GM12864 (cell line): ENCODE data around the gene SNX1.

Experiments
- DNase-seq: peaks from one replicate; pipeline ENCODE4 v3.0.0-alpha.2; 2011; ENCODE audit warnings: low read depth
- H3K4me3 ChIP-seq: 2 replicates; pipeline ENCODE4 v1.5.1; 2011; ENCODE audit warnings: mild to moderate bottlenecking, low read depth, low read length, control low read depth
- TF ChIP-seq, protein P1 (sequence below): IDR thresholded peaks from 2 replicates; pipeline ENCODE4 v1.5.1; 2011; ENCODE audit warnings: low read depth, mild to moderate bottlenecking, moderate library complexity, low read length, control low read depth, inconsistent platforms; ENCODE audit errors: missing control alignments

The SNX1 gene

DNA sequence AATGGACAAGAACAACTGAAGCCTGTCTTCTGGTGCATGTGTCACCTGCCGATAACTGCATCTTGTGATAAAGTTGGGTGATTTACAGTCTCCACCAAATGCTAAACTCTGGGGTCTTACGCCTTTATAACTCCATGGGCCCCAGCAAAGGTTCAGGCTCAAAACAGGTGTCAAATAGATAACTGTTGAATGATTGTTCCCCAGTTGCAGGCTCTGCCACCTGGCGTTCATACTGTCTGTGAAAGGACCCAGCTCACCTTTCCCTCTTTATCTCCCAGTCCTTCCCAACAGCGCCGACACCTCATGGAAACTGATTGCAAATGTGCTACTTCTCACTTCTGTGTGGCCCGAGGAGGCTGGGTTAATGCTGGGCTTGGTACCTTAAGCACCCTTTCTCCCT lies 47.5 kb downstream of the SNX1 start:
- H3K4me3 ChIP-seq, result no peak overlapping the region
- DNase-seq, result no peak
- TF ChIP-seq, protein P1, sequence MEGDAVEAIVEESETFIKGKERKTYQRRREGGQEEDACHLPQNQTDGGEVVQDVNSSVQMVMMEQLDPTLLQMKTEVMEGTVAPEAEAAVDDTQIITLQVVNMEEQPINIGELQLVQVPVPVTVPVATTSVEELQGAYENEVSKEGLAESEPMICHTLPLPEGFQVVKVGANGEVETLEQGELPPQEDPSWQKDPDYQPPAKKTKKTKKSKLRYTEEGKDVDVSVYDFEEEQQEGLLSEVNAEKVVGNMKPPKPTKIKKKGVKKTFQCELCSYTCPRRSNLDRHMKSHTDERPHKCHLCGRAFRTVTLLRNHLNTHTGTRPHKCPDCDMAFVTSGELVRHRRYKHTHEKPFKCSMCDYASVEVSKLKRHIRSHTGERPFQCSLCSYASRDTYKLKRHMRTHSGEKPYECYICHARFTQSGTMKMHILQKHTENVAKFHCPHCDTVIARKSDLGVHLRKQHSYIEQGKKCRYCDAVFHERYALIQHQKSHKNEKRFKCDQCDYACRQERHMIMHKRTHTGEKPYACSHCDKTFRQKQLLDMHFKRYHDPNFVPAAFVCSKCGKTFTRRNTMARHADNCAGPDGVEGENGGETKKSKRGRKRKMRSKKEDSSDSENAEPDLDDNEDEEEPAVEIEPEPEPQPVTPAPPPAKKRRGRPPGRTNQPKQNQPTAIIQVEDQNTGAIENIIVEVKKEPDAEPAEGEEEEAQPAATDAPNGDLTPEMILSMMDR, result no peak

DNA sequence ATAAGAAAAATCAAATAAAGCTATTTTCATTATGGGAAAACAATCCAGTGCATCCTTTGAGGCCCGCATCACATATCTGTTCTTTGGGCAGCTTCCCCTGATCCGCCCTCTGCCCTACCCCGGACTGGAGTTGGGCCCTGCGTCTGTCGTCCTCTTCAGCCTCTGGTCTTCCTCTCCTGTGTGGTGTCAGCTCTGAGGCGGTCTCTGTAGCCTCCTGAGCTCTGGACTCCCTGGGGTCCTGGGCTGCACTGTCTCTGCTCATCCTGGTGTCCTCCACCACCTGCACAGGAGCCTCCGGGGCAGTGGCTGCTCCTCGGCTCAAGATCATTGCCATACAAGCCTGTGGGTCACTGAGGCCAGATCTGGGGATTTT lies 48.4 kb downstream of the SNX1 start:
- TF ChIP-seq, protein P1, result no peak
- DNase-seq, result no peak
- peak overlapping the region; percentile 14; the same call in 1 of the 2 replicates for H3K4me3 ChIP-seq

DNA sequence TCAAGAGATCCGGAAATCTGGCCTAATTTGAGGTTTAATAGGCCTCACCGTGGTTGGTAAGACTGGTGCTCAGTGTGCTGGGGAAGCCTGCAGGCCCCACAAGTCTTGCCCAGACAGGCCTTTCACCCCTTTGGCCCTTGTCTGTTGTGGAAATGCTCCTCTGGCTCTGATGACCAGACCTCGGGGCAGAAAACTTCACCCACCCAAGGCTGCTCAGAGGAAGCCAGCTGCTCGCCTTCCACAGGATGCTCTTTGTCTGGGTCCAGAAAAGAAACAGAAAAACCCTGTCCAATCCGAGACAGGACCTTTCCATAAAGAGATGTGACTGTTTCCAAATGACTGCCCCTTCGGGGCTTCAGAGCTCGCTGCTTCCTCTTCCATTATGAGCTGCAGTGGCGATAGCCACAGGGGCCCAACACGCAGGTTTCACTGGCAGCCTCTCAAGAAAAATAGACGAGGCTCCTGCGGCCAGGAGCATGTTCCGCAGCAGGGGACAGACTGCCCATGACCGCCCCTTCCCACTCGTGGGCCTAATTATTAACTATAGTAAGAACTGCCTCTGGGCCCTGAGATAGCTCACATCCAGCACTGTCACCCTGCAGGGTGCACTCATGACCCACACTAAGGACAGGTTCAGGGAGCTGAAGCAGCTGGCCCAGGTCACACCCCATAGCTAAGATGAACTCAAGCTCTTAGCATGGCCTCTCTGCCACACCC lies 48.9 kb downstream of the SNX1 start:
- H3K4me3 ChIP-seq, result no peak overlapping the region; the same call in 1 of the 2 replicates
- TF ChIP-seq, protein P1, result no peak
- peak; percentile 59 for DNase-seq

DNA sequence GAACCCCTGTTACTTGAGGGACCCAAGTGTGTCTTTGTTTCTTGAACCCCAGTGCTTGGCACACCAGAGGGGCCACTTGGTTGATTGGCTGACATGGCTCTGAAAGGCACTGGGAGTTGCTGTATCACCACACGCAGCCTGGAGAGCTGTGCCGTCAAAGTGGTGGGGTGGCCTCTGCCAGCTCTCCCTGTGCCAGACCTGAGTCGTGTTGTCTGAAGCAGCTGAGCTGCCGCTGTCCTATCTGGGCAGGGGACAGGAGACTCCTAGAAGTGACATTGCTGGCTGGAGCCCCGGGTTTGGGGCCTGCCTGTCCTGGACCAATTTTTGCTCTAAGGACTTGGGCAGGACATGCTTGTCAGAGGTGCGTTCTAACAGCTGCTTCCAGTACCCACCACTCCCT lies 50.3 kb downstream of the SNX1 start:
- no peak for DNase-seq
- H3K4me3 ChIP-seq, result no peak overlapping the region
- TF ChIP-seq, protein P1, result no peak

DNA sequence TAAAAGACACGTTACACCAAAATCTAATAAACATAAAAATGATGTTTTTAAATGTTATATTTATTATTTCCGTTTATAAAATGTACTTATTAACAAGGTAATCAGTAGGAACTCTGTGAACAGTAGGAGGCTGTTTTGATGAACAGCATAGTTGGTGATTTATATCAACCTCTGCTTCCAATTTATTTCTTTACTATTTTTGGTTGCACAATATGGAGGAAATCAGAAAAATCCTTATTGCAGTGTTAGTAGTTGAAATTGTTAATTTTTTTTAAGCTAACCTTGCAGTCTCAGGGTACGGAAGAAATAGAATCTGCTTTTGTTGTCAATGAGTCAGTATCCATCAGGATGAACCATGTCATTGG lies 50.7 kb downstream of the SNX1 start:
- DNase-seq, result no peak
- no peak overlapping the region for H3K4me3 ChIP-seq
- TF ChIP-seq, protein P1, result no peak

DNA sequence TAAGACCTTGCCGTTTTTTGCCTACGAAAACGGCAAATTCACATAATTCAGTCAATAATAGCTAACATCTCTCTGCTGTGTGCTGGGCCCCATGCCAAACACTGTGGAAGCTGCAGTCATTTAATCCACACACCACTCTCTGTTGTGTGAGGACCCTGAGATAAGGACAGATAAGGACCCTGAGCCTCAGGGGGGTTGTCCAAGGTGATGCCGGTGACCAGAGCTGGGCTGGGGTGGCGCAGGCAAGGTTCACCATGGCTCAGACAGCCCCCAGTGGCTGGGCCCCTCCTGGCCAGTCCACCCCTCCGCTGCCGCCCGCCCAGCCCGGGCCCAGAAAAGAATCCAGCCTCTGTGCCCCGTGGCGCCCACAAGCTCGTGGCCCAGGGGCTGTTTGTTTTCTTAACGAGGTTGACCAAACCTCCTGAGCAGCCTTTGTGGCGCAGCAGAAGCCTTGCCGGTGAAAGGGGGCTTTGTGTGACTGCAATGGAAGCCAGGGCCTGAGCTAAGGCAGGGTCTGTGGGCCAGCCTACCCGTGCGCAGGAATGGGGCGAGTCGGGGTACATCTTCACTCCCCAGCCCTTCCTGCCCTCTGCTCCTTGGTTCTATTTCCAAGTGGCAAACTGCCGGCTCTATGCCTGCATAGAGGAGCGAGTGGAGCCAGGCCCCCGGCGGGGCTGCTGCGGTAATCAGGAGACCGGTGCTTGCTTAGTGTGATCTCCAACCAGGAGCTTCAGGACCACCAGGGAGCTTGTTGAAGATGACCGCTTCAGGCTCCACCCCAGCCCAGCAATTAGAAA lies 51.3 kb downstream of the SNX1 start:
- TF ChIP-seq, protein P1, result no peak
- no peak overlapping the region for H3K4me3 ChIP-seq
- no peak for DNase-seq

DNA sequence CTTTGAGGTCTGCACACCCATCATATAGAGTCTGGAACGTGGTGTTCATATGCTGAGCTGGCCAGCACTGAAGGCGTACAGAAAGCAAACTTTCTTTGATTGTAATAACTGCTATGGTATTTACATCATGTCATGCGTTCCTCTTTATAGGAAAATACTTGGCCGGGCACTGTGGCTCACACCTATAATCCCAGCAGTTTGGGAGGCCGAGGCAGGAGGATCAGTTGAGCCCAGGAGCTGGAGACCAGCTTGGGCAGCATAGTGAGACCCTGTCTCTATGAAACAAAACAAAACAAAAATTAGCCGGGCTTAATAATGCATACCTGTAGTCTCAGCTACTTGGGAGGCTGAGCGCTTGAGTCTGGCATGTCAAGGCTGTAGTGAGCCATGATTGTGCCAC lies 52.4 kb downstream of the SNX1 start:
- TF ChIP-seq, protein P1, result no peak
- no peak for DNase-seq
- H3K4me3 ChIP-seq, result no peak overlapping the region
